Lower lobe of right lung (tissue), 2 donors: ENCODE data around the gene DXO. TPM values are rescaled to one million over a fixed set of nuclear protein-coding genes. Genes with fewer than 3 reads are reported as not detected.

ENCODE experiments used
- ATAC-seq, 2 donors: fragments of 200-7000 bp; cut with Tn5 transposase; one replicate each; pipeline ENCODE4 v1.9.1; 2020 to 2022; ENCODE audit warnings: mild to moderate bottlenecking in 2 of 2, moderate library complexity in 2 of 2
- DNase-seq: peaks from one replicate; pipeline ENCODE4 v3.0.0-alpha.2; 2020
- H3K27ac ChIP-seq: fragments of 200-600 bp; one replicate; pipeline ENCODE4 v1.8.0; 2022
- H3K27me3 ChIP-seq: fragments of 200-600 bp; one replicate; pipeline ENCODE4 v1.8.0; 2022; ENCODE audit warnings: low read depth
- H3K36me3 ChIP-seq: fragments of 200-600 bp; one replicate; pipeline ENCODE4 v1.8.0; 2022; ENCODE audit warnings: mild to moderate bottlenecking
- H3K4me1 ChIP-seq: fragments of 200-600 bp; one replicate; pipeline ENCODE4 v1.8.0; 2022
- H3K4me3 ChIP-seq: fragments of 200-600 bp; one replicate; pipeline ENCODE4 v1.8.0; 2022; ENCODE audit warnings: mild to moderate bottlenecking
- H3K9me3 ChIP-seq: fragments of 200-600 bp; one replicate; pipeline ENCODE4 v1.8.0; 2022
- intact Hi-C: fragments of 100-400 bp; cut with DNase I; formaldehyde crosslinking; loops from one replicate; pipeline ENCODE4 v1.11.0; 2022
- total RNA-seq: library from RNA; stranded (reverse); fragmentation: NEBNext Ultra II Directional; extraction: Animal tissue kit (Norgen Biotek cat#: 25700); gene quantifications from one replicate; pipeline ENCODE4 v1.2.1, GENCODE V29; 2021
- TF ChIP-seq, protein P1 (sequence below): fragments of 200-600 bp; IDR thresholded peaks from one replicate; pipeline ENCODE4 v1.8.0; 2022; ENCODE audit warnings: antibody characterized with exemption, mild to moderate bottlenecking
- donor health status: DM: no; HTN: yes; CAD: no; lungs with severe emphysema.

Gene DXO
- total RNA-seq, 1 donor from 2014 or later: 16.5 TPM

- H3K4me1 ChIP-seq: peaks cover 25% of the 10 kb centered on the region
- peaks cover 74% of the 10 kb centered on the region for H3K36me3 ChIP-seq
- no peaks in the 10 kb centered on the region for H3K9me3 ChIP-seq
- peak within 1 kb of the TSS; percentile 90 for H3K27ac ChIP-seq
- ATAC-seq (peak; percentile 99), DNase-seq (peak; percentile 99)
- no peaks in the 10 kb centered on the region for H3K27me3 ChIP-seq
- H3K4me3 ChIP-seq: peak within 1 kb of the TSS; percentile 95
- intact Hi-C loops: no loop called here
- TF ChIP-seq, protein P1, sequence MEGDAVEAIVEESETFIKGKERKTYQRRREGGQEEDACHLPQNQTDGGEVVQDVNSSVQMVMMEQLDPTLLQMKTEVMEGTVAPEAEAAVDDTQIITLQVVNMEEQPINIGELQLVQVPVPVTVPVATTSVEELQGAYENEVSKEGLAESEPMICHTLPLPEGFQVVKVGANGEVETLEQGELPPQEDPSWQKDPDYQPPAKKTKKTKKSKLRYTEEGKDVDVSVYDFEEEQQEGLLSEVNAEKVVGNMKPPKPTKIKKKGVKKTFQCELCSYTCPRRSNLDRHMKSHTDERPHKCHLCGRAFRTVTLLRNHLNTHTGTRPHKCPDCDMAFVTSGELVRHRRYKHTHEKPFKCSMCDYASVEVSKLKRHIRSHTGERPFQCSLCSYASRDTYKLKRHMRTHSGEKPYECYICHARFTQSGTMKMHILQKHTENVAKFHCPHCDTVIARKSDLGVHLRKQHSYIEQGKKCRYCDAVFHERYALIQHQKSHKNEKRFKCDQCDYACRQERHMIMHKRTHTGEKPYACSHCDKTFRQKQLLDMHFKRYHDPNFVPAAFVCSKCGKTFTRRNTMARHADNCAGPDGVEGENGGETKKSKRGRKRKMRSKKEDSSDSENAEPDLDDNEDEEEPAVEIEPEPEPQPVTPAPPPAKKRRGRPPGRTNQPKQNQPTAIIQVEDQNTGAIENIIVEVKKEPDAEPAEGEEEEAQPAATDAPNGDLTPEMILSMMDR: no peak
Measured at GRCh38 chr6:31958741-31959739, 12.9 kb downstream of the DXO start, which contains the start of the genes NELFE and SKIC2. Gene NELFE (minus strand): TSS chr6:31958971. CDS start chr6:31958446, 525 bp downstream. Gene SKIC2 (plus strand): TSS chr6:31959175. CDS start chr6:31959193, 18 bp downstream.

- ATAC-seq (peak; percentile 3 to 6), DNase-seq (no peak)
- TF ChIP-seq, protein P1: no peak
- Histone ChIP-seq H3K36me3 (peaks cover 74% of the 10 kb centered on the region), H3K4me3 (peak overlapping the region; percentile 95), H3K27me3 (no peaks in the 10 kb centered on the region), H3K27ac (peak overlapping the region; percentile 90), H3K4me1 (peaks cover 25% of the 10 kb centered on the region), H3K9me3 (no peaks in the 10 kb centered on the region)
- intact Hi-C loops: no loop called here
Measured at GRCh38 chr6:31958412-31958740, 13.6 kb downstream of the DXO start.

DNA sequence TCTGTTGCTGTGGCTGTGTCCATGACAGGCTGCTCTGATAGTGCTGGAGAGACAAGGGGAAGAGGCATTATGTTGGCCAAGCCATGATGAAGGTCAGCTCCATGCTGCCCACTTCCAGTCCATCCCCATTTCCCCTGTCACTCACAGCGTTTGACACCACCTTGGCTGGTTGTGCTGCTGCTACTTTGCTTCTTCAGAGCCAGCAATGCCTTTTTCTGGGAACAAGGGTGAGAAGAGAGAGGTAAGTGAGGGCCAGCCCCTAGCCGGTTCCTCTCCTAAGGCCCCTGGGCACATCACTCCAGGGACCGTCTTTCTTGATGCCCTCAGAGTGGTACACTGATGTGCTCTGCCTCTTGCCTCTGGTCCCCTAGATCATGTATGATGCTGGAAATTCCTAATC is 15.1 kb downstream of the DXO start:
- Histone ChIP-seq H3K4me1 (peaks cover 25% of the 10 kb centered on the region), H3K36me3 (peaks cover 74% of the 10 kb centered on the region), H3K27ac (no peak overlapping the region), H3K27me3 (no peaks in the 10 kb centered on the region), H3K9me3 (no peaks in the 10 kb centered on the region), H3K4me3 (no peak overlapping the region)
- intact Hi-C loops: no loop called here
- TF ChIP-seq, protein P1: no peak
- DNase-seq: no peak
- ATAC-seq: no peak

- Histone ChIP-seq H3K27me3 (no peaks in the 10 kb centered on the region), H3K27ac (no peak overlapping the region), H3K4me3 (no peak overlapping the region), H3K36me3 (peaks cover 73% of the 10 kb centered on the region), H3K9me3 (no peaks in the 10 kb centered on the region), H3K4me1 (peaks cover 17% of the 10 kb centered on the region)
- ATAC-seq (no peak), DNase-seq (no peak)
- intact Hi-C loops: no loop called here
- TF ChIP-seq, protein P1: no peak
Measured at GRCh38 chr6:31954511-31954910, 17.4 kb downstream of the DXO start.

DNA sequence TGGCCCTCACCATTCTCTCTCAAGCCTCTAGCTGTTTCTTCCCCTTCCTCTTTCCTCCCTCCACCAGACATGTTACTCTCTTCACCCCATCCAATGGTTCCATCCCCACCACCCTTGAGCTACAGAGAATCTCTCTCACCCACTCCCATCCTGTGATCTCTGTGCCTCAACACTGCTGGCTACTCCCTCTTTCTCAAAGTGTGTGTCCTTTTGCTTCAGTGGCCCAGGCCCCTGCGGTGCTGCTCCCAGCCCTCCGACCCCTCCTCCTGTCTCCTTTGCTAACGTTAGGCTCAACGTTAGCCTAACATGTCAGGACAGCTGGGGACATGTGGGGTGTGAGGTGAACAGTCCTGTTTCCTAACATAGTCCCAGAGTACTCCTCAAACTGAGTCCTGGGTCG is 19.0 kb downstream of the DXO start:
- DNase-seq (no peak), ATAC-seq (no peak)
- no peaks in the 10 kb centered on the region for H3K9me3 ChIP-seq
- TF ChIP-seq, protein P1: no peak
- peaks cover 76% of the 10 kb centered on the region for H3K36me3 ChIP-seq
- peaks cover 8% of the 10 kb centered on the region for H3K4me1 ChIP-seq
- intact Hi-C loops: no loop called here
- H3K27ac ChIP-seq: no peak overlapping the region
- no peaks in the 10 kb centered on the region for H3K27me3 ChIP-seq
- no peak overlapping the region for H3K4me3 ChIP-seq
